ENCODE measurements around the gene TMEM145.

Gene TMEM145

DNA sequence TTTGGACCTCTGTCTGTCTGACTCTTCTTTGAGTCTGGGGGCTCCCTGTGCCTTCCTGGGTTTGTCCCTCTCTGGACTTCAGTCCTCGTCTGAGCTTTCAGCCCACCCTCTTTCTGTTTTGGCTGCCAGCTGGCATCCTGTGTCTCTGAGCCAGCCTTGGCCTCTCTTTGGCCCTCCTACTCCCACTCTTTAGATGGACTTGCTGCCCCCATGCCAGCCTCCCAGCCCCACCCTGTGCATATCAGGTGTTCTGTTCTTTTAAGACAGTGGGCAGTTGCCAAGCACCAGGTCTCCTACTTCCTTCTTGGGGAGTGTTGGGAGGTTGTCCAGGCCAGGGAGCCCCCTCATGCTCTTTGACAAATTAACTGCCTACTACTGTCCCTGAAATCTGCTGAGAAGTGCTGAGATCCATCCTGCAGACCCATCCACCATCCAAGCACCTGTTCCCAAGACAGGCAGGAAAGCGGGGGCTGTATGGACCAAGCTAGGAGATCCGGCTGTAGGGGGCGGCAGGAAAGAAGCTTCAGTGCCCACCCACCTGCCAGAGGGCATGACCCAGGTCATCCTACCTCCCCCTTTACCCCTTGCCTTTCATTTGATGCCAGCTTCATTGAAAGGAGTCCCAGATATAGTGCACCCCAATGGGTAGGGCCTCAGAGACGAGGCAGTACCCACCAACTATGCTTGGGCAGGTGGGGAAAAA is 34.5 kb upstream of the TMEM145 start:
- peak; percentile 23 for DNase-seq

DNA sequence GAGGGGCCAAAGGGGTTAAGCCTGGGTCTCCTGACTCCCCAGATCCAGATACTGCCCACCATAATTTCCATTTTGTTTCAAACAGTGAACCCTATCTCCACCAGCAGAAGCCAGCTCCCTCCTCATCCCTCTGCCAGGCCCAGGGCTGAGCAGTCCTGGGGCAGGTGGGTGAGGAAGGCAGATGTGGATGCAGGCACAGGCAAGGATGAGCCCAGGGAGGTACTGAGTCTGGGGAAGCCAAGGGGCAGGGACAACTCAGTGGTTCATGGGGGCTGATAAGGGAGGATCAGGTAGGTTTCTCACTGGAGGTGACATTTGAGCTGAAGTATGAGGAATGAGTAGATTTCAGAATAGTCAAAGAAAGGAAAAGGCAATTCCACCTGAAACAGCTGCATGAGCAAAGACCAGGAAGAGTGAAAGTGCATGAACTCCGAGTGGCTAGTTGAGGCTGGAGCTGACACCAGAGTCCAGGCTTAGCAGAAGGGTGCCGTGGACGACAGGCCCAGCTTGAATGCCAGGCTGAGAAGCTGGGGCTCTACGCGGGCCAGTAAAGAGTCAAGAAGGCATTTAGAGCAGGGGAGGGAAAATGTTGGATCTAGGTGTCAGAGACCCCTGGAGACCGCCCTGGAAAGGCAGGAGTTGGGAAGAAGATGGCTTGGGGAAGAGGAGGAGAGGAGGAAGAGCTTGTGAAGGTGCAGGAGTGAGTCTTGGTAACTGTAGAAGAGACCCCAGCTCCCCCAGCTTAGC is 33.8 kb upstream of the TMEM145 start:
- DNase-seq, result peak; percentile 32

DNA sequence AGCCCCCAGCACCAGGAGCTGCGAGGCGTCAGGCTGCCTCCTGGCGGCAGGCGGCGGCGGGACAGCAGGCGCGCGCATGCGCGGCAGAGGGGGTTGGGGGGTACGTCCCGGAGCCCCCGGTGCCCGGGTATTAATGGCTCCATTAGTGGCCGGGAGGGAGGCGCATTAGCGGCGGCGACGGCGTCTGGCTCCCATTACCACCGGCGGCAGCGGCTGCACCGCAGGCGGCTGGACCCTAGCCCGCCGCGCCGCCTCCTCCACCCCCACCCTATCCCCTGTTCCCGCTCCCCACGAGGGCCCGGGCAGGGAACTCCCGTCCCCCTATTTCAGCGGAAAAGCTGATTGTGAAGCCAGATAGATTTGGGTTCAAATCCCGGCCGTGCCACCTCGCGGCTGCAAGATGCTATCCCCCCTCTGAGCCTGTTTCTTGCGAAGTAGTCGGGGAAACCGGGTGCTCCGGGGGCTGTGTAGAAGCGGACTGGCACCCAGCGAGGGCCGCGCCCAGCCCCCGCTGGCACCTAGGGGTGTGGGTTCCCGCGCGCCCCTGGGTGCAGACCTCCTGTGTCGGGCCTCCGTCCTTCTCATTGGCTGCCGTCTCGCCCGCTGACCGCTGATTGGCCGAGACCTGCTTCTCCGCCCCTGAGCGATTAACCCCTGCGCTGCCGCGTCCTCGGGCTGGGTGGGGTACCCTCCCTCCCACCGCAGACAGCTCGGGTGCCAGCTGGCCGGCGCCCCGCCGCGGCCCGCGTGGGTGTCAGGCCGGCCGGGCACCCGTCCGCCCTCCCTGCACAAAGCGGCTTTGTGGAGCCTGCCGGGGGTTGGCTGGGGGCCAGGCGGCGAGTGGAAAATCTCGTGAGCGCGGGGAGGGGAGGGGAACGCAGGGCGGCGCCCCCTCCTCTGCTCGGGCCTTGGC is 33.0 kb upstream of the TMEM145 start:
- peak; percentile 97 for DNase-seq

DNA sequence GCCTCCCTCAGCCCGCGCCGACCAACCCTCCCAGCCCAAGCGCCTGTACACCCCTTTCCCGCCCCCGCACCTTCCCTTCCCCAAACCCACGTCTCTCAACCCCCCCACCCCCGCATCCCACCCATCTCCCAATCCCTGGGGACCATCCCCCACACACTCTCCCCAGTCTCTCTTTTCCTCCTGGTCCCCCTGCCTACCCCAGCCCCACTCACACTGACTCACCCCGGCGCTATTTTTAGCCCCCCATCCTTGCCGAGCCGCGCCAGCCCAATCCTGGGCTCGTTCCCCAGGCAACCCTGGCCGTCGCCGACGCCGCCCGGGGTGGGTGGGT is 32.3 kb upstream of the TMEM145 start:
- DNase-seq, result no peak

DNA sequence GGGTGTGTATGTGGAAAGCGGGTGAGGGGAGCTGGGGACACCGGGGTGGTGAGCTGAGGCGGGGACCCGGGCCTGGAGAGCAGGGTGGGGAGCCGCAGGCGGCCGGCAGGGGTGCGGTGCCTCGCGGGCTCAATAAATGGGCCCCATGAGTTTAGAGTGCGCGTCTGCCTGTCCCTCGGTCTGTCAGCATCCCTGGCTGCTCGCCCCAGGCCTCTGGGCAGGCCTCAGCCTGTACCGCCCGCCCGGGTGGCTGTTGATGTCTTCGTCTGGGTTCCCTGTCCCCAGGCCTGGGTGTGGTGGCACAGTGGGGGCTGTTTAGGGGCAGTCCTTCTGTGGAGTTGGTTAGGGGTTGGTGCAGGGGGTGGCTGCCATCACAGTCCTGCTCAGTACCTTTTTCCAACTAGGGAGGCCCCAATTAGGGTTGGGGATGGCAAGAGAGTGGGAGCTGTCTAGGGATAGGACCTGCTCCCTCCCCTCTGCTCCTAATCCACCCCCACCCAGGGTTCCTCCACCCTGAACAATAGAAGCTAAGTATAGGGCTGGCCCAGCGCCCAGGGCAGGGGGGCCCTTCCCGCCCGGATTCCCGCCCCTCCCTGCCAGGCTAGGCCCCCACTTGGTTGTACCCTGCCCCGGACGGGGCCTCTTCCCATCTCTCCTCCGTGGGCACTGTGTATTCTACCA is 31.8 kb upstream of the TMEM145 start:
- DNase-seq, result peak; percentile 88

DNA sequence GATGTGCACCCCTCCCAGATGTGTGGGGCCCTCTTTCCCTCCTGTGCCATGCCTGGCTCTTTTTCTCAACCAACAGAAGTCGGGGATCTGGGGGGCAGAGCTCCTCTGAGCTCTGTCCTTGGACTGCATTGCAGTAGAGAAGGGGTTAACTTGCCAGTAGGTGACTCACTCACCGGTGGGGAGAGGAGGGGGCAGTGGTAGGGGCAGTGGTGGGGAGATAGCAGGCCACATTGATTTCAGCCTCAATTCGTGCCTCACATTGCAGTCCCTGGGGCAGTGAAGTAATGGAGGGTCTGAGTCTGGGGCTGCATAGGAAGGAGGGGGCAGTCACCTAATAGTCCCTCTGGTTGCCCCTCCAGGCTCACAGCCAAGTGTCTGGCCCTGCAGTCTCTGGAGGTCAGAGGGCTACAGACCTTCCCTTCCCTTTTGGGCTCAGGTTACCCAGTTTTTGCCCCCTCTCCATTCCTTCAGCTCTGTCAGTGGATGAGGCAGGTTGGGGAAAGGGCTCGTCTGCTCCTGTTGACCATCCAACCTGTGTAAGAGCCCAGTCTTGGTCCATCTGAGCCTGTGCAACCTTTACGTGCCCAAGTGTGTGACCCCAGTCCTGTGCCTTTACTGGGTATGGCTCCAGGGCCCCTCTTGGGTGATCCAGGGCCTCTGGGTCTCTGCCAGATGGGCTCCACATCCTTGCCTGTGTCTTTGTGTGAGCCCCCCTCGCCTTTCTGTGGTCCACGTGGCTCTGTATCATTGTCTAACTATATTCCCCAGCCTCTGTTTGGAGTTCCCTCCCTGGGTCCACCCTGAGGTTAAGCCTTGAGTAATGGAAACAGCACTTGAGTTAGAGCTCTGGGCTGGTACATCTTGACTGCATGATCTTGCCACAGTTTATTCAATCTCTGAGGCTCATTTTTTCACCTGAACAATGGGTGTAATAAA is 31.0 kb upstream of the TMEM145 start:
- DNase-seq, result peak; percentile 65

DNA sequence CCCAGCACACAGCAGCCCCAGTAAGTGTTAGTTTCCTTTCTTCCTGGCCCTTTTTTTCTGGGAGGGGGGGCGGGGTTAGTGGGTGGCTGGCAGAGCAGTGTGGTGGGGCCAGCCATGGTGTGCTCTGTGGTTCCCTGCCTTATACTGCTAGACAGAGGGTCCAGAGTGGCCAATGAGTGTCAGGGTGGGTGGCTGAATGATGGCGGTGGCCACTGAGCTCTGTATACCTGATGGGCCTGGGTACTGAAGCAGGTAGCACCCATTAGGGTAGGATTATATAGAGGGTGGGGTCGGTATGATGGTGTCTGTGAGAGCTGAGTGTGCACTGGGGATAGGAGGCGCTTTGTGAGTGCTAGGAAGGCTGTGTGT is 30.3 kb upstream of the TMEM145 start:
- DNase-seq, result peak; percentile 56

DNA sequence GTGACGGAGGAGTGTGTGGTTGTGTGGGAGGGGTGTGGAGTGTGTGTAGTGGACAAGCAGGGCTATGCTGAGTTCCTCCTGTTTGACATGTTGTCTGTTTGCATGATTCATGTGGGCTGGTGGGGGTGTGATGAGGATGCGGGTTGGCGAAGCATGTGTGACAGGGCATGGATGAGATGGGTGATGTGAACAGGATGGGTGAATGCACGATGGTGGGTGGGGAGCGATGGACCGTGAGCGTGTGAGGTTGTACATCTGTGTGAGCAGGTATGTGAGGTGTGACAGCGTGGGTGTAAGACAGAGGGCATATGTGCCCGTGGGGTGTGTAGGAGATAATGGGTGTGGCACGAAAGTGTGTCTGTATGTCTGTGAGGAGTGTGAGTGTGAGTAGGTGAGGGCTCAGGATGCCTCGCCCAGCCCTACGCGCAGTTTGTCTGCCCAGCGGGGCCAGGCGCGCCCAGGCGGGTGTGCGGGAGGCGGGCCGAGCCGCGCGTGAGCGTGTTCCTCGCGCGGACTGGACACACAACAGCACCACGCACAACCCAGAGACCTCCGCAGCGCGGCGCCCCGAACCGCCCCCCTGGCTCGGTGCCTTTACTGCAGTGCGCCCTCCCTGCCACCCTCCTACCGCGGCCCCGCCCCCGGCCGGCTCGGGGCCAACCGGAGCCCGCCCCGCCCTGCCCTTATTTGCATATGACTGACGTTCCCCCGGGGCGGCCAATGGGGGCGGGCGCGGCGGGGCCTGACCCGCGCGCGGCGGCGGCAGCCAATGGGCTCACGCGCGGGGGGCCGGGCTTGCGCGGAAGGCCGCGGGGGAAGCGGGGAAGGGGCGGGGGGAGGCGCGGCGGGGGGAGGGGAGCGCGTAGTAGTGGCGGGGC is 29.7 kb upstream of the TMEM145 start:
- DNase-seq, result peak; percentile 98

DNA sequence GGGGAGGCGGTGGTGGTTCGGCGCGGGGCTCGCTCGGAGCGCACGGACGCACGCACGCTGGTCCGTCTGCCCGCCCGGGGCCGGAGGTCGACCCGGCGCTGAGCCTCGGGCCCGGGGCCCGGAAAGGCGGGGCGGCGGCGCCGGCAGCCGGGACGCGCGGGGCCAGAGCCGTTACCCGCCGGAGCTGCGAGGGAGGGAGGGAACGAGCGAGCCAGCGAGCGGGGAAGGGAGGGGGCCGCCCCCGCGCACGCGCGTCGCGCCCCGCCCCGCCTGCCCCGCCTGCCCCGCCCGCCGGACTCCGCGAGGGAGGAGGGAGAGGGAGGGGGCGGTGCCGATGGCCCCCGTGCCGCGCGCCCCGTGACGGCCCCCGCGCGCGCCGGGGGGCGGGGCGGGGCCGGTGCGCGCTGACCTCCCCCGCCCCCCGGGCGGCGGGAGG is 29.0 kb upstream of the TMEM145 start:
- DNase-seq, result peak; percentile 91

DNA sequence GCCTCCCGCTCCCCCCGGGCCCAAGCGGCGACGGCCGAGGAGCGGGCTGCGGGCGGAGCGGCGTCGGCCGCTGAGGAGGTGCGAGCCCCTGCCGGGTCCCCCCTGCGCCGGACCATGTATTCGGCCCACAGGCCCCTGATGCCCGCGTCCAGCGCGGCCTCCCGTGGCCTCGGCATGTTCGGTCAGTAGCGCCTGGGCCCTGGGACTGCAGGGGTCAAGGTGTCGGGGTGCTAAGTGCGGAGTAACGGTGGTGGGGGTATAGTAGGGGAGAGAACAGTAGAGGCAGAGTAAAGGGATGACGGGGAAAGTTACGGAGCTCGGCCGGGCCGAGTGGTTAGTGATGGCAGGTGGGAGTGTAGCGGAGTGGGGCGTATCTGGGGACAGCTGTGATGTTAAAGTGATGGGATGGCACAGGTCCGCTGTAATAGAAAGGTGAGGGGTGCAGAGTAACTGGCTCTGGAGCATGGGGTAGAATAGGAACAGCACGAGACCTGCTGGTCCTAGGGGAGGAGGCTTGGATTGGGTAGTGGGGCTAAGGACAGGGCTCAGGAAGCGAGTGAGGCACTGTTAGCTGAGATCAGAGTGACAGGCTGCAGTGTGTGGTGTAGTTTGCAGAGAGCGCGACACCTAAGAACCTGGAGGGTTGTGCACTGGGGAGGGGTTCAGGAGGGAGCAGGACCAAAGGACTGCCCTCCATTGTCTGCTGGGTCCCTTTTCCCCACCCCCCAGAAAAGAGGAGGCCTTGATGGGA is 28.3 kb upstream of the TMEM145 start:
- DNase-seq, result peak; percentile 60

DNA sequence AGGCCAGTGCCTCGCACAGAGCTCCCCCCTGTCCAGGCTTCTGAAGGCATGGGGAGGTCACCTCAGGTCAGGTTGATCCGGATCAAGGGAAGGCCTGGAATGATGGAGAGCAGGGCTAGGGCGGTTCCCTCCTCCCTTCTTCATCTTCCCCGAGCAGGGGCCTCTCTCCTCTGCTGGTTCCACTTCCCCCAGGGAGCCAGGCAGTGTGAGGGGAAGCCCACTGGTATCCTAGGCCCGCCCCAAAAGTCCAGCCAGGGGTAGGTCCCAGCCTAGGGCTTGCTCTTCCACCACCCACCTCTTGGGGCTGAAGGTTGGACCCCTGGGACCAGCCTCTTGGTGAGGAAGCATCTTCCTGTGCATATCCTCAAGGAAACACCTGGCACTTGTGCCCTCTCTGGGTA is 27.6 kb upstream of the TMEM145 start:
- DNase-seq, result peak; percentile 64

DNA sequence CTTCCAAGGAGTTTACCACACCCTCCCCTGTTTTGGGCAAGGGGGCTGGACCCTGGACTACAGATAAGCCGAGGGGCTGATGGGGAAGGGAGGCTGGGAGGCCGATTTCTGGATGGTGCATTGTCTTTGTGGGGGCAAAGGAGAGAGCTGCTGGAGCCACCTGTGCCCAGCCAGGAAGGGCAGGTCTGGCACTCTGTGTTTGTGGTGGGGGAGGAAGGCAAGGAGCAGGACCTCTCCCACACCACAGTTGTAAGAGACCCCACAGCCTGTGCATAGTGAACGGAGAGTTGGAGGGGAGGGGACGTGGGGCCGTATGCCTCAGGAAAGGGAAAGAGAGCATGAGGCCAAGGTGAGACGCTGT is 27.1 kb upstream of the TMEM145 start:
- DNase-seq, result no peak

DNA sequence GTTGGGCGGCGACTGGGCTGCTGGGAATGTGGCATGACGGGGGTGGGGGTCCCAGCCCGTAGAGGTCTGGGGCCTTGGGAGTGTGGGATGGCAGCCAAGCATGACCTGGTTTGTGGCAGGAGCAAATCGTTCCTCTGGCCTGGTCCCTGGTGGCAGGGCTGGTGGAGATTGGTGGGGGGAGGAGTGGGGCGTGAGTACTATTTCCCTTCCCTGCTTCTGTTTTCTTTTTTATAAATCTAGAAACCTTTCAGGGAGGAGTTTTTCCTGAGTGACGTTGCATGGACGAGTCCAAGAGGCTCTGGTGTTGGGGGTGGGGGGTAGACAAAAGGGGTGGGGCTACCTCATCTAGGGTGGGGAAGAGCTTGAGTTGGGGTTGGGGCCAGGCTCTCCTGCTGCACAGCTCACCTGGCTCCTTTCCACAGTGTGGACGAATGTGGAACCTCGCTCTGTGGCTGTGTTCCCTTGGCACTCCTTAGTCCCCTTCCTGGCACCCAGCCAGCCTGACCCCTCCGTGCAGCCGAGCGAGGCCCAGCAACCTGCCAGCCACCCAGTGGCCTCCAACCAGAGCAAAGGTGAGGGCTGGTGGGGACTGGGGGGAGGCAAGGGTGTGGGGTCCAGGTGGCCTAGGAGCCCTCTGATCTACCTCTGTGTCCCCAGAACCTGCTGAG is 26.6 kb upstream of the TMEM145 start:
- peak; percentile 65 for DNase-seq

DNA sequence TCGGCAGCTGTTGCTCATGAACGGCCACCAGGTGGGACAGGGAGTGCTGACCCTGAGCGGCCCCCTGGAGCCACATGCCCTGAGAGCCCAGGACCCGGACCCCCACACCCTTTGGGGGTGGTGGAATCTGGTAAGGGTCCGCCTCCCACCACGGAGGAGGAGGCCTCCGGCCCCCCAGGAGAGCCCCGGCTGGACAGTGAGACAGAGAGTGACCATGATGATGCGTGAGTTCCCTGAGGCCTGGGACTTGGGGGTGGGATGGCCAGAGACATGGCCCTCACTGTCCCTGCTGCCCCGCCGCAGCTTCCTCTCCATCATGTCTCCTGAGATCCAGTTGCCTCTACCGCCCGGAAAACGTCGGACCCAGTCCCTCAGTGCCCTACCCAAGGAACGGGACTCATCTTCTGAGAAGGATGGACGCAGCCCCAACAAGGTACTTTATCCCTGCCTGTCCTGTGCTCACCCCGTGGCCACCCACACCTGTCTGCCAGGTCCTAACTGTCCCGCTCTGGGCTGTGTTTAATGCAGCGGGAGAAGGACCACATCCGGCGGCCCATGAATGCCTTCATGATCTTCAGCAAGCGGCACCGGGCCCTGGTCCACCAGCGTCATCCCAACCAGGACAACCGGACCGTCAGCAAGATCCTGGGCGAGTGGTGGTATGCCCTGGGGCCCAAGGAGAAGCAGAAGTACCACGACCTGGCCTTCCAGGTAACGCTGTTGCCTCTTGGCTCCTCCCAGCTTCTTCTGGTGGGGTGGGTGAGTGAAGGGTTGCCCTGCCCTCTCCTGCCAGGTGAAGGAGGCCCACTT is 25.9 kb upstream of the TMEM145 start:
- DNase-seq, result peak; percentile 36

DNA sequence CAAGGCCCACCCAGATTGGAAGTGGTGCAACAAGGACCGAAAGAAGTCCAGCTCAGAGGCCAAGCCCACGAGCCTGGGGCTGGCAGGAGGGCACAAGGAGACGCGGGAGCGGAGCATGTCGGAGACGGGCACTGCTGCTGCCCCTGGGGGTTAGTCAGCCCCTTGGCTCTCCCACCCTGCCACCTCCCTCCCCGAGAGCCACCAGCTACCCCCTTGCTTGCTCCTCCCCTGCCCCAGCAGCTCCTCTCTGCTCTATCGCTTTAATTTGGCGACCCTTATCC is 25.3 kb upstream of the TMEM145 start:
- no peak for DNase-seq

DNA sequence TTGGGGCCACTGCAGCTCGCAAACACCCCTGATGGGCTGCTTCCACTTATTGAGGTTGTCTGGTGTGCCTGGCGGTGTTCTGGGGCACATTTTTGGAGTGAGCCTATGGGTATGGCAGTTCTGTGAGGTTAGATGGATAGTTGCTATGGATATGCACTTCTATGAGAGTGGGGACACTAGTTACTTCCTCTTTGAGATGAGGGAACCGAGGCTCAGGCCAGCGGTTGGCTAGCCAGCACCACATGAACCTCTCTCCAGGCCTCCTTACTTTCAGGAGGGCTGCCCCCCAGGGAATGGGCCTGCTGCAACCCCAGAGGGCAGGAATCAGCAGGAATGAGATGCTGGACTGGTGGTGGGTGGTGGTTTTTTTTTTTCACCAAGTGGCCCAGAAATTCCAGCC is 24.7 kb upstream of the TMEM145 start:
- DNase-seq, result peak; percentile 23

DNA sequence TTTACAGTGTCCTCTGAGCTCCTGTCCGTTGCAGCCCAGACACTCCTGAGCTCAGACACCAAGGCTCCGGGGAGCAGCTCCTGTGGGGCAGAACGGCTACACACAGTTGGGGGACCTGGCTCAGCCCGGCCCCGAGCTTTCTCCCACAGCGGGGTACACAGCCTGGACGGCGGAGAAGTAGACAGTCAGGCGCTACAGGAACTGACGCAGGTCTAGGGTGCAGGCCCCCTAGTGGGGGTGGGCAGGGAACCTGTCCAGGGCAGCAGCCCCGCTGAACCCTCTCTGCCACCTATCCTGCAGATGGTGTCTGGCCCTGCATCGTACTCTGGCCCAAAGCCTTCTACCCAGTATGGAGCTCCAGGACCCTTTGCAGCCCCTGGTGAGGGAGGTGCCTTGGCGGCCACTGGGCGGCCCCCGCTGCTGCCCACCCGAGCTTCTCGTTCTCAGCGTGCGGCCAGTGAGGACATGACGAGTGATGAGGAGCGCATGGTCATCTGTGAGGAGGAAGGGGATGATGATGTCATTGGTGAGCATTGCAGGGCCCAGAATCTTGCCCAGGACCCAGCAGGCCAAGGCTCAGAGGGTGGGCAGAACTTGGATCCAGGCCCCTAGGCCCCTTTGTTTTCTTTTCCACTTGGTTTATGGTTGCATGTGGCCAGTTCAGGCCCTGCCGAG is 24.1 kb upstream of the TMEM145 start:
- peak; percentile 29 for DNase-seq

DNA sequence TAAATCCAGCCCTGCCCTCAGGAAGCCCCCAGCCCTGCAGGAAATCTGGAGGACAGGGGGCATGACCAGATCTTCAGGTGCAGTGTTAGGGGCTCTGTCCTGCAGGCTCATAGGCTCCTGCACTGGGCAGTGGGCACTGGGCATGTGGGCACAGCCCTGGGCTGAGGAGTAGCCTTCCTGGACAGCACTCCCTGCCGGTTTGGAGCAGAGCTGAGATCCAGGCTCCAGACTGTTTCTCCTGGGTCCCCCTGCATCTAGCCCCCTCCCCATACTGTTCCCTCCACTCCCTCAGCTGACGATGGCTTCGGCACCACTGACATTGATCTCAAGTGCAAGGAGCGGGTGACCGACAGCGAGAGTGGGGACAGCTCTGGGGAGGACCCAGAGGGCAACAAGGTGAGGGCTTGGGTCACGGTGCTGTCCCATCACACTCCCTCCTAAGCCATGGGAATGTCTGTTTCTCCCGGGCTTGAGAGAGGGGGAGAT is 23.5 kb upstream of the TMEM145 start:
- peak; percentile 21 for DNase-seq
